CD14-positive monocyte (primary cell): ENCODE data around the gene TMEM95. TPM values are rescaled to one million over a fixed set of nuclear protein-coding genes. Genes with fewer than 3 reads are reported as not detected.

Source experiments
- DNase-seq, 3 donors: peaks; one replicate each; pipeline ENCODE4 v3.0.0-alpha.2; 2011 to 2022
- H2AFZ ChIP-seq: 2 replicates; pipeline ENCODE4 v1.6.0; 2012; ENCODE audit warnings: mild to moderate bottlenecking, low read depth, low read length, inconsistent platforms; ENCODE audit not compliant: insufficient read depth, poor library complexity, severe bottlenecking
- H3K27ac ChIP-seq, 2 donors: 1 replicate in 1 of 2; 2 replicates in 1 of 2; pipeline ENCODE4 v1.5.1; 2012 to 2013; ENCODE audit warnings: low read length in 2 of 2, control low read depth in 1 of 2, inconsistent platforms in 1 of 2, low read depth in 1 of 2, mild to moderate bottlenecking in 1 of 2
- H3K27me3 ChIP-seq, 2 donors: one replicate each; pipeline versions ENCODE4 v1.6.0 to v1.6.1; 2011 to 2013; ENCODE audit warnings: low read length in 2 of 2; ENCODE audit not compliant: control insufficient read depth in 2 of 2, insufficient read depth in 2 of 2
- H3K36me3 ChIP-seq, 2 donors: replicated peaks in 1 of 2; 1 replicate in 1 of 2; 2 replicates in 1 of 2; pipeline versions ENCODE4 v1.5.1 to v1.6.1; 2012 to 2013; ENCODE audit warnings: low read length in 2 of 2, control low read depth in 1 of 2, inconsistent platforms in 1 of 2, mild to moderate bottlenecking in 1 of 2; ENCODE audit not compliant: insufficient read depth in 2 of 2, control insufficient read depth in 1 of 2
- H3K4me1 ChIP-seq, 2 donors: 1 replicate in 1 of 2; 2 replicates in 1 of 2; pipeline versions ENCODE4 v1.5.1 to v1.6.1; 2012 to 2013; ENCODE audit warnings: low read length in 2 of 2, control low read depth in 1 of 2, inconsistent platforms in 1 of 2, mild to moderate bottlenecking in 1 of 2, moderate library complexity in 1 of 2; ENCODE audit not compliant: insufficient read depth in 2 of 2, control insufficient read depth in 1 of 2
- H3K4me2 ChIP-seq: replicated peaks from 2 replicates; pipeline ENCODE3; 2012; ENCODE audit warnings: low read length, moderate library complexity, mild to moderate bottlenecking; ENCODE audit not compliant: poor library complexity, severe bottlenecking; ENCODE audit errors: extremely low read depth
- H3K4me3 ChIP-seq, 3 experiments: fragments of 200-600 bp in 1 of 3; sonication (generic) in 1 of 3; replicated peaks in 1 of 3; 1 replicate in 2 of 3; 2 replicates in 1 of 3; pipeline ENCODE4 v1.5.1; 2011 to 2013; ENCODE audit warnings: low read length in 3 of 3, mild to moderate bottlenecking in 3 of 3, control low read depth in 2 of 3, low read depth in 2 of 3, inconsistent platforms in 1 of 3, moderate library complexity in 1 of 3
- H3K79me2 ChIP-seq: 2 replicates; pipeline ENCODE4 v1.6.0; 2012; ENCODE audit warnings: mild to moderate bottlenecking, control low read depth, inconsistent platforms, low read length, moderate library complexity; ENCODE audit not compliant: insufficient read depth
- H3K9ac ChIP-seq: 2 replicates; pipeline ENCODE4 v1.6.0; 2017; ENCODE audit warnings: low read length, mild to moderate bottlenecking; ENCODE audit not compliant: insufficient read depth, poor library complexity, severe bottlenecking
- H3K9me3 ChIP-seq, 2 donors: replicated peaks in 1 of 2; 1 replicate in 1 of 2; 2 replicates in 1 of 2; pipeline versions ENCODE4 v1.5.1 to v1.6.1; 2012 to 2013; ENCODE audit warnings: low read length in 2 of 2, control low read depth in 1 of 2; ENCODE audit not compliant: control insufficient read depth in 1 of 2, insufficient read depth in 1 of 2
- H4K20me1 ChIP-seq: 2 replicates; pipeline ENCODE4 v1.6.0; 2012; ENCODE audit warnings: mild to moderate bottlenecking, low read length, control low read depth, moderate library complexity; ENCODE audit not compliant: insufficient read depth
- H3K27ac Mint-ChIP-seq, 7 donors: one replicate each; pipeline ENCODE4 v1.8.0; 2020; ENCODE audit warnings: mild to moderate bottlenecking in 7 of 7, mixed read lengths in 7 of 7, moderate library complexity in 6 of 7, inconsistent platforms in 2 of 7
- H3K27me3 Mint-ChIP-seq, 3 donors: one replicate each; pipeline ENCODE4 v1.8.0; 2021 to 2022; ENCODE audit warnings: low read depth in 3 of 3, mild to moderate bottlenecking in 3 of 3, mixed read lengths in 3 of 3, moderate library complexity in 3 of 3, inconsistent platforms in 1 of 3
- H3K36me3 Mint-ChIP-seq, 2 donors: one replicate each; pipeline ENCODE4 v1.8.0; 2020; ENCODE audit warnings: mixed read lengths in 2 of 2, inconsistent platforms in 1 of 2, mild to moderate bottlenecking in 1 of 2
- H3K4me1 Mint-ChIP-seq: one replicate; pipeline ENCODE4 v1.8.0; 2020; ENCODE audit warnings: mild to moderate bottlenecking, mixed read lengths
- H3K4me3 Mint-ChIP-seq, 2 donors: one replicate each; pipeline ENCODE4 v1.8.0; 2020; ENCODE audit warnings: mild to moderate bottlenecking in 2 of 2, mixed read lengths in 2 of 2, moderate library complexity in 1 of 2
- H3K9me3 Mint-ChIP-seq, 7 donors: one replicate each; pipeline ENCODE4 v1.8.0; 2020 to 2022; ENCODE audit warnings: mixed read lengths in 7 of 7, mild to moderate bottlenecking in 6 of 7, moderate library complexity in 6 of 7, inconsistent platforms in 2 of 7
- WGBS: methylation state at CpG from one replicate; pipeline ENCODE4 v1.1.5; 2013; ENCODE audit warnings: missing lambda C conversion rate; ENCODE audit not compliant: insufficient coverage; 5-methylcytosine and 5-hydroxymethylcytosine counted together
- intact Hi-C, 2 donors: fragments of 100-400 bp; cut with micrococcal nuclease; formaldehyde crosslinking; loops; one replicate each; pipeline versions ENCODE4 v1.15.0 to v1.15.1; 2023
- polyA minus RNA-seq: library from RNA; depleted of rRNA, polyadenylated mRNA; stranded (reverse); fragments of >200 nt; gene quantifications from 2 replicates; pipeline ENCODE4 v1.2.3, GENCODE V29; 2012
- polyA plus RNA-seq, 3 donors: library from polyadenylated mRNA; depleted of rRNA in 1 of 3; unstranded in 2 of 3; stranded (reverse) in 1 of 3; fragments of 300-500 nt in 2 of 3; fragments of >200 nt in 1 of 3; fragmentation: Illumina TruSeq in 2 of 3; gene quantifications; 1 replicate in 2 of 3; 2 replicates in 1 of 3; pipeline ENCODE4 v1.2.3, GENCODE V29; 2012 to 2021
- total RNA-seq, 12 experiments: library from RNA in 1 of 12; stranded (reverse) in 1 of 12; fragments of 120-200 nt in 1 of 12; gene quantifications; one replicate each; pipeline ENCODE4 v1.2.4 and lab custom pipeline; 2013 to 2026; ENCODE audit warnings: mixed read lengths in 6 of 12, inconsistent platforms in 1 of 12
- TF ChIP-seq, protein P1 (sequence below): fragments of 200-600 bp; IDR thresholded peaks from one replicate; pipeline ENCODE4 v1.8.0; 2022; ENCODE audit warnings: antibody characterized with exemption, mild to moderate bottlenecking

TMEM95 gene, protein sequence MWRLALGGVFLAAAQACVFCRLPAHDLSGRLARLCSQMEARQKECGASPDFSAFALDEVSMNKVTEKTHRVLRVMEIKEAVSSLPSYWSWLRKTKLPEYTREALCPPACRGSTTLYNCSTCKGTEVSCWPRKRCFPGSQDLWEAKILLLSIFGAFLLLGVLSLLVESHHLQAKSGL
- not detected for total RNA-seq (2013)
- polyA plus RNA-seq: not detected
- not detected in 2 replicates for polyA minus RNA-seq
- 0 to 0.46 (median 0.25) reads per million in 11 experiments for total RNA-seq (lab: John Stamatoyannopoulos, UW)

DNA sequence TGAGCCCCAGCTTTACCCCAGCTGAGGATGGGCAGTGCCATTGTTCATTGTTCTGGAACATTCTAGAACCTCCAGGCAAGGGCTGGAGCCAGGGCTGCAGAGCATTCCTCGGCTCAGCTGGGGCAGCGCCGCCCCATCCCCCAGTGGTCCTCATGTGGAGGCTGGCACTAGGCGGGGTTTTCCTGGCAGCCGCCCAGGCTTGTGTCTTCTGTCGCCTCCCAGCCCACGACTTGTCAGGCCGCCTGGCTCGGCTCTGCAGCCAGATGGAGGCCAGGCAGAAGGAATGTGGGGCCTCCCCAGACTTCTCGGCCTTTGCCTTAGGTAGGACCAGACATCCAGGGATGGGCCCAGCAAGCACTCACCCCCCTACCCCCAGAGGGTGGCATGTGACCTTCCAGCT, at the start of gene TMEM95:
TSS of gene TMEM95 (plus strand) at position 104 of the 400 bp plus-strand sequence. CDS start at position 153, 49 bp downstream.
- Mint-ChIP-seq H3K4me1 (peaks cover 35% of the 10 kb centered on the region), H3K36me3 (no peaks in the 10 kb centered on the region), H3K27me3 (peaks cover 3 to 6% (median 4%) of the 10 kb centered on the region in 3 donors), H3K9me3 (peaks cover 0 to 2% (median 0%) of the 10 kb centered on the region in 7 donors), H3K27ac (peak within 1 kb of the TSS in 2 of 7 donors; percentile 1 to 16), H3K4me3 (no peak within 1 kb of the TSS)
- H3K79me2 ChIP-seq: no peaks in the 10 kb centered on the region
- H2AFZ ChIP-seq: no peak within 1 kb of the TSS
- peaks cover 25 to 47% of the 10 kb centered on the region in 2 donors for H3K4me1 ChIP-seq
- TF ChIP-seq, protein P1, sequence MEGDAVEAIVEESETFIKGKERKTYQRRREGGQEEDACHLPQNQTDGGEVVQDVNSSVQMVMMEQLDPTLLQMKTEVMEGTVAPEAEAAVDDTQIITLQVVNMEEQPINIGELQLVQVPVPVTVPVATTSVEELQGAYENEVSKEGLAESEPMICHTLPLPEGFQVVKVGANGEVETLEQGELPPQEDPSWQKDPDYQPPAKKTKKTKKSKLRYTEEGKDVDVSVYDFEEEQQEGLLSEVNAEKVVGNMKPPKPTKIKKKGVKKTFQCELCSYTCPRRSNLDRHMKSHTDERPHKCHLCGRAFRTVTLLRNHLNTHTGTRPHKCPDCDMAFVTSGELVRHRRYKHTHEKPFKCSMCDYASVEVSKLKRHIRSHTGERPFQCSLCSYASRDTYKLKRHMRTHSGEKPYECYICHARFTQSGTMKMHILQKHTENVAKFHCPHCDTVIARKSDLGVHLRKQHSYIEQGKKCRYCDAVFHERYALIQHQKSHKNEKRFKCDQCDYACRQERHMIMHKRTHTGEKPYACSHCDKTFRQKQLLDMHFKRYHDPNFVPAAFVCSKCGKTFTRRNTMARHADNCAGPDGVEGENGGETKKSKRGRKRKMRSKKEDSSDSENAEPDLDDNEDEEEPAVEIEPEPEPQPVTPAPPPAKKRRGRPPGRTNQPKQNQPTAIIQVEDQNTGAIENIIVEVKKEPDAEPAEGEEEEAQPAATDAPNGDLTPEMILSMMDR: no peak
- peaks cover 14% of the 10 kb centered on the region for H4K20me1 ChIP-seq
- no peak within 1 kb of the TSS for H3K4me2 ChIP-seq
- H3K4me3 ChIP-seq: no peak within 1 kb of the TSS
- no peaks in the 10 kb centered on the region for H3K36me3 ChIP-seq
- DNase-seq: no peak
- intact Hi-C loops: loop anchor here in 1 of 2 donors (10.0 kb wide), 2 partner anchors 130 to 210 kb away; partner anchors contain the start of genes POLR2A, SENP3 and SLC35G6
- H3K27me3 ChIP-seq: no peaks in the 10 kb centered on the region
- 70% methylated on average over 10 of the region's 10 CpGs for WGBS
- no peaks in the 10 kb centered on the region for H3K9me3 ChIP-seq
- H3K9ac ChIP-seq: no peak within 1 kb of the TSS
- no peak within 1 kb of the TSS for H3K27ac ChIP-seq

DNA sequence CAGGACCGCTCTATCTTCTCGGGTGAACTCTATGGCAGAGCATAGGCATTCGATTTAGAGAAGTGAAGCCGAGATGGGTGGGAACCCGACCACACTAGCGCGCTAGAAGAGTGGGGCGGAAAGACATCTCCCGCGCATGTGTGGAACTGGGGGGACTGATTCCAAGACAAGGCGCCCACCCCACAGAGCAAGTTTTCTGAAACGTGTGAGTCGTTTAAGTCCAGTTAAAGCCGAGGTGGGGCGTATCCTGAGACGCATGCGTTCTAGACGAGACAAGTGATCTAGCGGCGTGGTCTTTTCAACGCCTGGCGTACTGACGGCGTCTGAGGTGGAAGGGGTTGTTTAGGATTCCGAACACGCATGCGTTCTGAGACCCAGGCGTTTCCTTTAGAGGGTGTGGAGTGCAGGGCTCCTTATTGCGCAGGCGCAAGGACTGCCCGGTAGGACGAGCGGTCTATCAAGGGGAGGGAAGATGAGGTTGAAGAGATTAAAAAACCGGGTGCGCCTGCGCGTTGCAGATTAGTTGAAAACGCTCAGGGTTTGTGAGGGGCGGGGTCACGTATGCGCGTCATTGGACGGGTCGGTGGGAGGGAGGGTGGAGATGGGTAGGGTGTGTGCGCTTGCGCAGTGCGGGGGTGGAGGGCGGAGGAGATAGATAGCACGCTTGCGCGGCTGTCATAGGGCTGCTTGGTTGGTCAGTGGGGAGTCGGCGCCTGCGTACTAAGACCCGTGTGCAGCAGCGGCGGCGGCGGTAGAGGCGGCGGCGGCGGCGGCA, 47.9 kb upstream of the TMEM95 start, which contains the start of gene EIF5A:
TSS of gene EIF5A (plus strand) at position 718 of the 775 bp plus-strand sequence. CDS start 2,008 bp downstream, outside the sequence.
- DNase-seq: peak; percentile 100
- H3K4me1 ChIP-seq: peaks cover 24 to 26% of the 10 kb centered on the region in 2 donors
- H3K9me3 ChIP-seq: no peaks in the 10 kb centered on the region
- peak within 1 kb of the TSS; percentile 95 to 96 for H3K27ac ChIP-seq
- intact Hi-C loops: loop anchor here (2.0 to 10.0 kb wide), 5 partner anchors 54 to 378 kb away; partner anchors contain the start of genes ELP5 (in 2 of the 2), PHF23 (in 2 of the 2), CTDNEP1 (in 1 of the 2) and MPDU1 (in 1 of the 2)
- peaks cover 27% of the 10 kb centered on the region in 2 donors for H3K36me3 ChIP-seq
- H3K79me2 ChIP-seq: peaks cover 44% of the 10 kb centered on the region
- Mint-ChIP-seq H3K36me3 (peaks cover 28 to 31% of the 10 kb centered on the region in 2 donors), H3K4me3 (peak within 1 kb of the TSS; percentile 85 to 93), H3K27ac (peak within 1 kb of the TSS; percentile 96 to 100 (median 99)), H3K4me1 (peaks cover 21% of the 10 kb centered on the region), H3K9me3 (peaks cover 0 to 3% (median 0%) of the 10 kb centered on the region in 7 donors), H3K27me3 (peaks cover 0 to 5% (median 4%) of the 10 kb centered on the region in 3 donors)
- TF ChIP-seq, protein P1: no peak
- WGBS: under 1% methylated on average over 61 of the region's 64 CpGs
- H2AFZ ChIP-seq: peak within 1 kb of the TSS; percentile 82
- peak within 1 kb of the TSS; percentile 87 for H3K4me2 ChIP-seq
- peak within 1 kb of the TSS; percentile 66 to 97 (median 72) for H3K4me3 ChIP-seq
- peak within 1 kb of the TSS; percentile 93 for H3K9ac ChIP-seq
- peaks cover 41% of the 10 kb centered on the region for H4K20me1 ChIP-seq
- H3K27me3 ChIP-seq: no peaks in the 10 kb centered on the region
